ENCODE data around the gene PSMA5. TPM values are rescaled to one million over a fixed set of nuclear protein-coding genes. Genes with fewer than 3 reads are reported as not detected.

PSMA5 gene
- polyA plus RNA-seq, 1 donor (not counting 4 experiments of a cell fraction or from before 2014, with no cell fraction given) = 150 TPM

GRCh38 chr1:109457819-109458218 lies 31.6 kb upstream of the PSMA5 start:
- Histone ChIP-seq H3K4me3 (ENCODE audit: control insufficient read depth in 2 of 3, extremely low read depth in 1 of 3, insufficient read depth in 2 of 3, low read depth in 1 of 3, low read length in 3 of 3) (no peak overlapping the region), H2AFZ (ENCODE audit: control insufficient read depth, low read length) (no peak overlapping the region), H4K20me1 (ENCODE audit: control insufficient read depth, extremely low read depth, insufficient read depth, low read length) (no peaks in the 10 kb centered on the region), H3K4me1 (ENCODE audit: control insufficient read depth, extremely low read depth, insufficient read depth, low read length) (no peaks in the 10 kb centered on the region), H3K4me2 (ENCODE audit: control insufficient read depth, extremely low read depth, insufficient read depth, low read depth, low read length) (no peak overlapping the region), H3K36me3 (ENCODE audit: control insufficient read depth in 2 of 2, extremely low read depth in 1 of 2, insufficient read depth in 2 of 2, low read length in 2 of 2) (no peaks in the 10 kb centered on the region), H3K27me3 (ENCODE audit: control insufficient read depth, extremely low read depth, insufficient read depth, low read length) (peaks cover 5% of the 10 kb centered on the region), H3K9ac (ENCODE audit: control insufficient read depth, extremely low read depth, insufficient read depth, low read length) (no peak overlapping the region), H3K27ac (ENCODE audit: control insufficient read depth, insufficient read depth, low read length) (no peak overlapping the region), H3K79me2 (ENCODE audit: control insufficient read depth, insufficient read depth, low read length) (no peaks in the 10 kb centered on the region), H3K9me3 (ENCODE audit: control insufficient read depth, low read depth, low read length) (no peaks in the 10 kb centered on the region), H3K9me1 (ENCODE audit: control insufficient read depth, extremely low read depth, insufficient read depth, low read length) (no peaks in the 10 kb centered on the region)
- TF ChIP-seq EZH2 (IDR thresholded peaks at IDR 0.05; ENCODE audit: low read length) (no peak), CTCF (optimal IDR thresholded peaks at IDR 0.05 in 1 of 3, IDR thresholded peaks at IDR 0.05 in 1 of 3, conservative IDR thresholded peaks at IDR 0.05 in 1 of 3; ENCODE audit: extremely low read depth in 1 of 3, insufficient read depth in 2 of 3, low read length in 3 of 3) (no peak)
- DNase-seq (ENCODE audit: low read depth, low spot score) = no peak
- no peak for FAIRE-seq
- dilution Hi-C loops (cut with MboI; ENCODE audit: extremely low pct_ligation_motif_present, low sequenced_read_pairs) = no loop called here

GRCh38 chr1:109454497-109455133 lies 28.4 kb upstream of the PSMA5 start:
- Histone ChIP-seq H3K4me3 (ENCODE audit: control insufficient read depth in 2 of 3, extremely low read depth in 1 of 3, insufficient read depth in 2 of 3, low read depth in 1 of 3, low read length in 3 of 3) (no peak overlapping the region), H3K27ac (ENCODE audit: control insufficient read depth, insufficient read depth, low read length) (no peak overlapping the region), H3K36me3 (ENCODE audit: control insufficient read depth in 2 of 2, extremely low read depth in 1 of 2, insufficient read depth in 2 of 2, low read length in 2 of 2) (no peaks in the 10 kb centered on the region), H4K20me1 (ENCODE audit: control insufficient read depth, extremely low read depth, insufficient read depth, low read length) (no peaks in the 10 kb centered on the region), H3K4me2 (ENCODE audit: control insufficient read depth, extremely low read depth, insufficient read depth, low read depth, low read length) (no peak overlapping the region), H2AFZ (ENCODE audit: control insufficient read depth, low read length) (no peak overlapping the region), H3K9me3 (ENCODE audit: control insufficient read depth, low read depth, low read length) (no peaks in the 10 kb centered on the region), H3K9ac (ENCODE audit: control insufficient read depth, extremely low read depth, insufficient read depth, low read length) (no peak overlapping the region), H3K79me2 (ENCODE audit: control insufficient read depth, insufficient read depth, low read length) (no peaks in the 10 kb centered on the region), H3K27me3 (ENCODE audit: control insufficient read depth, extremely low read depth, insufficient read depth, low read length) (no peaks in the 10 kb centered on the region), H3K4me1 (ENCODE audit: control insufficient read depth, extremely low read depth, insufficient read depth, low read length) (no peaks in the 10 kb centered on the region), H3K9me1 (ENCODE audit: control insufficient read depth, extremely low read depth, insufficient read depth, low read length) (no peaks in the 10 kb centered on the region)
- DNase-seq (ENCODE audit: low read depth, low spot score) (no peak), FAIRE-seq (no peak)
- dilution Hi-C loops (cut with MboI; ENCODE audit: extremely low pct_ligation_motif_present, low sequenced_read_pairs) = no loop called here
- TF ChIP-seq EZH2 (IDR thresholded peaks at IDR 0.05; ENCODE audit: low read length) (no peak), CTCF (optimal IDR thresholded peaks at IDR 0.05 in 1 of 3, IDR thresholded peaks at IDR 0.05 in 1 of 3, conservative IDR thresholded peaks at IDR 0.05 in 1 of 3; ENCODE audit: extremely low read depth in 1 of 3, insufficient read depth in 2 of 3, low read length in 3 of 3) (no peak)
